OCI-LY3 (cell line): Measurements from ENCODE around the gene THRAP3.

Source experiments
- EZH2phosphoT487 ChIP-seq: fragments of 200-600 bp; shearing (Covaris generic); IDR thresholded peaks from 2 replicates; pipeline ENCODE4 v1.6.1; 2018; ENCODE audit warnings: antibody characterized with exemption, mixed run types, low read depth
- TF ChIP-seq, protein P1 (sequence below): fragments of 200-600, 300-600 bp; sonication (generic); IDR thresholded peaks from 2 replicates; pipeline ENCODE4 v1.5.1; 2014; ENCODE audit warnings: antibody characterized with exemption, low read length, low read depth

GRCh38 chr1:36269408-36269838 lies 45.2 kb downstream of the THRAP3 start:
- TF ChIP-seq, protein P1, sequence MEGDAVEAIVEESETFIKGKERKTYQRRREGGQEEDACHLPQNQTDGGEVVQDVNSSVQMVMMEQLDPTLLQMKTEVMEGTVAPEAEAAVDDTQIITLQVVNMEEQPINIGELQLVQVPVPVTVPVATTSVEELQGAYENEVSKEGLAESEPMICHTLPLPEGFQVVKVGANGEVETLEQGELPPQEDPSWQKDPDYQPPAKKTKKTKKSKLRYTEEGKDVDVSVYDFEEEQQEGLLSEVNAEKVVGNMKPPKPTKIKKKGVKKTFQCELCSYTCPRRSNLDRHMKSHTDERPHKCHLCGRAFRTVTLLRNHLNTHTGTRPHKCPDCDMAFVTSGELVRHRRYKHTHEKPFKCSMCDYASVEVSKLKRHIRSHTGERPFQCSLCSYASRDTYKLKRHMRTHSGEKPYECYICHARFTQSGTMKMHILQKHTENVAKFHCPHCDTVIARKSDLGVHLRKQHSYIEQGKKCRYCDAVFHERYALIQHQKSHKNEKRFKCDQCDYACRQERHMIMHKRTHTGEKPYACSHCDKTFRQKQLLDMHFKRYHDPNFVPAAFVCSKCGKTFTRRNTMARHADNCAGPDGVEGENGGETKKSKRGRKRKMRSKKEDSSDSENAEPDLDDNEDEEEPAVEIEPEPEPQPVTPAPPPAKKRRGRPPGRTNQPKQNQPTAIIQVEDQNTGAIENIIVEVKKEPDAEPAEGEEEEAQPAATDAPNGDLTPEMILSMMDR: no peak
- no peak for TF ChIP-seq EZH2phosphoT487
